Mesendoderm (in vitro differentiated cells): Measurements from ENCODE around the gene RANGAP1.

Experiments
- DNase-seq: peaks from one replicate; pipeline ENCODE4 v3.0.0; 2013
- H2AK5ac ChIP-seq: 2 replicates; pipeline ENCODE4 v1.6.1; 2013; ENCODE audit warnings: low read length, inconsistent platforms
- H2BK120ac ChIP-seq: 2 replicates; pipeline ENCODE4 v1.6.1; 2013; ENCODE audit warnings: low read depth, mild to moderate bottlenecking, low read length, moderate library complexity, mixed read lengths
- H2BK15ac ChIP-seq: replicated peaks from 2 replicates; pipeline ENCODE4 v1.6.1; 2013; ENCODE audit warnings: low read depth, mild to moderate bottlenecking, moderate library complexity
- H2BK5ac ChIP-seq: 2 replicates; pipeline ENCODE4 v1.6.1; 2013; ENCODE audit warnings: low read length, inconsistent platforms
- H3K18ac ChIP-seq: 2 replicates; pipeline ENCODE4 v1.6.1; 2013; ENCODE audit warnings: mild to moderate bottlenecking, low read length, mixed read lengths
- H3K23ac ChIP-seq: one replicate; pipeline ENCODE4 v1.6.1; 2013; ENCODE audit warnings: low read length
- H3K27ac ChIP-seq: 2 replicates; pipeline ENCODE4 v1.5.1; 2013; ENCODE audit warnings: low read depth, mild to moderate bottlenecking, inconsistent platforms, low read length, moderate library complexity
- H3K27me3 ChIP-seq: 2 replicates; pipeline ENCODE4 v1.6.1; 2013; ENCODE audit warnings: low read length, control low read depth, mild to moderate bottlenecking, inconsistent platforms; ENCODE audit not compliant: insufficient read depth, poor library complexity
- H3K36me3 ChIP-seq: 2 replicates; pipeline ENCODE4 v1.6.1; 2013; ENCODE audit warnings: low read length, inconsistent platforms; ENCODE audit not compliant: control insufficient read depth, insufficient read depth
- H3K4ac ChIP-seq: one replicate; pipeline ENCODE4 v1.6.1; 2013; ENCODE audit warnings: low read depth, mild to moderate bottlenecking, low read length, moderate library complexity
- H3K4me1 ChIP-seq: 2 replicates; pipeline ENCODE4 v1.6.1; 2013; ENCODE audit warnings: low read depth, low read length, inconsistent platforms; ENCODE audit not compliant: control insufficient read depth
- H3K4me2 ChIP-seq: 2 replicates; pipeline ENCODE4 v1.6.1; 2013; ENCODE audit warnings: low read length
- H3K4me3 ChIP-seq: 2 replicates; pipeline ENCODE4 v1.5.1; 2013; ENCODE audit warnings: mild to moderate bottlenecking, low read length
- H3K56ac ChIP-seq: one replicate; pipeline ENCODE4 v1.6.1; 2013; ENCODE audit warnings: low read length
- H3K79me1 ChIP-seq: 2 replicates; pipeline ENCODE4 v1.6.1; 2013; ENCODE audit warnings: low read length, inconsistent platforms
- H3K79me2 ChIP-seq: 2 replicates; pipeline ENCODE4 v1.6.1; 2013; ENCODE audit warnings: mild to moderate bottlenecking, low read length; ENCODE audit not compliant: control insufficient read depth, insufficient read depth
- H3K9ac ChIP-seq: 2 replicates; pipeline ENCODE4 v1.6.1; 2013; ENCODE audit warnings: low read length, inconsistent platforms
- H4K5ac ChIP-seq: one replicate; pipeline ENCODE4 v1.6.1; 2013; ENCODE audit warnings: low read length
- H4K8ac ChIP-seq: one replicate; pipeline ENCODE4 v1.6.1; 2013; ENCODE audit warnings: low read depth, mild to moderate bottlenecking, control low read depth, low read length, moderate library complexity
- WGBS: extraction: QIAGEN DNeasy Blood & Tissue Kit; methylation state at CpG from one replicate; pipeline ENCODE4 v1.1.7; 2013; ENCODE audit warnings: low lambda C conversion rate, missing lambda C conversion rate; ENCODE audit not compliant: insufficient coverage; ENCODE audit errors: extremely low coverage; 5-methylcytosine and 5-hydroxymethylcytosine counted together

RANGAP1 gene

GRCh38 chr22:41247703-41248102, 38.3 kb downstream of the RANGAP1 start:
- WGBS: no CpG with 5 or more reads among the region's 7 CpGs
- no peak overlapping the region for H3K56ac ChIP-seq
- H2BK5ac ChIP-seq: no peak overlapping the region
- no peak overlapping the region for H3K4me3 ChIP-seq
- H3K4me2 ChIP-seq: no peak overlapping the region
- no peaks in the 10 kb centered on the region for H3K27me3 ChIP-seq
- H3K27ac ChIP-seq: no peak overlapping the region
- H2BK15ac ChIP-seq: no peak overlapping the region
- no peak overlapping the region for H3K23ac ChIP-seq
- H3K18ac ChIP-seq: no peak overlapping the region
- no peaks in the 10 kb centered on the region for H3K79me2 ChIP-seq
- H2AK5ac ChIP-seq: no peak overlapping the region
- H2BK120ac ChIP-seq: no peak overlapping the region
- DNase-seq: no peak
- no peak overlapping the region for H3K4ac ChIP-seq
- H4K8ac ChIP-seq: no peak overlapping the region
- H3K9ac ChIP-seq: no peak overlapping the region
- H3K4me1 ChIP-seq: no peaks in the 10 kb centered on the region
- H3K79me1 ChIP-seq: no peaks in the 10 kb centered on the region
- H4K5ac ChIP-seq: no peak overlapping the region
- peaks cover 38% of the 10 kb centered on the region for H3K36me3 ChIP-seq

DNA sequence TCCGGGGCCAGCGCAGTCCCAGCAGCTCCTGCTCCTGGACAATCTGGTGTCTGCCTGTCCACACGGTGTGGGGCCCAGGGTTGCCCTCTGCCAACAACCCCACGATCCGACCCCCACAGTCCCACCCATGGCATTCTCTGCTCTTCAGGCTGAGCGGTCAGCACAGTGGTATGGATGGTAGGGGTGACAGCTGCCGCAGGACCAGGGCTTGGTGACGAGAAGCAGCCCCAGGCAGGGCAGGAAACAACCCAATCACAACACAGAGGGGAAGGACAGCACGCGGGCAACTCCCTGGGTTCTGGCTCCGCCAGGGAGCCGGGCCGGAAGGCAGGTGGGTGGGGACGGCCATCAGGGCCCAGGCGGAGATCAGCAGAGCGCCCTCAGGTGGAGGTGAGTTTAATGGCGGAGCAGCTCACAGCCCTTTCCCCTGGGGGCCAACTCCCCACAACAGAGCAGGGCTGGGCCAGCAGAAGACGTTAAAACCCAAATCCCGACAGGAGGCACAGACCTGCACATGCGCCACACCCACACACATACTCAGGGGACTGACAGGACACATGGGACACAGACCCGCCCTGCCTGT, 40.0 kb downstream of the RANGAP1 start:
- Histone ChIP-seq H3K4me3 (no peak overlapping the region), H2BK5ac (no peak overlapping the region), H2BK120ac (no peak overlapping the region), H3K4me2 (no peak overlapping the region), H3K56ac (no peak overlapping the region), H3K79me1 (no peaks in the 10 kb centered on the region), H3K36me3 (peaks cover 29% of the 10 kb centered on the region), H3K23ac (no peak overlapping the region), H3K4ac (no peak overlapping the region), H4K5ac (no peak overlapping the region), H3K27me3 (no peaks in the 10 kb centered on the region), H3K27ac (no peak overlapping the region), H3K4me1 (no peaks in the 10 kb centered on the region), H2BK15ac (no peak overlapping the region), H3K18ac (no peak overlapping the region), H2AK5ac (no peak overlapping the region), H3K9ac (no peak overlapping the region), H3K79me2 (no peaks in the 10 kb centered on the region), H4K8ac (no peak overlapping the region)
- WGBS: no CpG with 5 or more reads among the region's 21 CpGs
- DNase-seq: peak; percentile 34

GRCh38 chr22:41243361-41243760, 42.6 kb downstream of the RANGAP1 start:
- Histone ChIP-seq H2AK5ac (no peak overlapping the region), H3K56ac (no peak overlapping the region), H3K18ac (no peak overlapping the region), H3K4me1 (no peaks in the 10 kb centered on the region), H3K4me2 (no peak overlapping the region), H2BK15ac (no peak overlapping the region), H3K4ac (no peak overlapping the region), H3K27ac (no peak overlapping the region), H3K27me3 (no peaks in the 10 kb centered on the region), H3K23ac (no peak overlapping the region), H3K9ac (no peak overlapping the region), H3K4me3 (no peak overlapping the region), H4K5ac (no peak overlapping the region), H3K79me1 (no peaks in the 10 kb centered on the region), H2BK120ac (no peak overlapping the region), H4K8ac (no peak overlapping the region), H2BK5ac (no peak overlapping the region), H3K79me2 (no peaks in the 10 kb centered on the region), H3K36me3 (peaks cover 10% of the 10 kb centered on the region)
- DNase-seq: no peak
- no CpG with 5 or more reads among the region's 6 CpGs for WGBS

DNA sequence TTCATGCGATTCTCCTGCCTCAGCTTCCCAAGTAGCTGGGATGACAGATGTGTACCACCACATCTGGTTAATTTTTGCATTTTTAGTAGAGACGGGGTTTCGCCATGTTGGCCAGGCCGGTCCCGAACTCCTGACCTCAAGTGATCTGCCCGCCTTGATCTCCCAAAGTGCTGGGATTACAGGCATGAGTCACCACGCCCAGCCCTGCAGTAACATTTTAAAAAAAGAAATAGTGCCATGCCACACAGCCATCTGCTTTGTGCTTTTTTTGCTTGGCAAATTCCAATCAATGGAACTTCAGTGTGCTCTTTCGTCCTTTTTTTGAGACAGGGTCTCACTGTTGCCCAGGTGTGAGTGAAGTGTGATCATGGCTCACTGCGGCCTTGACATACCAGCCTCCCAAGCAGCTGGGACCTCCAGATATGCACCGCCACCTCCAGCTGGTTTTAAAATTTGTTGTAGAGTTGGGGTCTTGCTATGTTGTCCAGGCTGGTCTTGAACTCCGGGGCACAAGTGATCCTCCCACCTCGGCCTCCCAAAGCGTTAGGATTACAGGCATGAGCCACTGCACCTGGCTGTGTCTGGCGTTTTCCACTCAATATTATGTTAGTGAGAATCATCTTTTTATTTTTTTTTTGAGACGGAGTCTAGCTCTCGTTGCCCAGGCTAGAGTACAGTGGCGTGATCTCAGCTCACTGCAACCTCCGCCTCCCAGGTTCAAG, 43.4 kb downstream of the RANGAP1 start:
- Histone ChIP-seq H3K27ac (no peak overlapping the region), H2BK5ac (no peak overlapping the region), H3K4me2 (no peak overlapping the region), H4K5ac (no peak overlapping the region), H3K4me1 (no peaks in the 10 kb centered on the region), H3K18ac (no peak overlapping the region), H2BK120ac (no peak overlapping the region), H3K9ac (no peak overlapping the region), H3K79me1 (no peaks in the 10 kb centered on the region), H3K36me3 (peaks cover 7% of the 10 kb centered on the region), H2AK5ac (no peak overlapping the region), H3K56ac (no peak overlapping the region), H3K27me3 (no peaks in the 10 kb centered on the region), H2BK15ac (no peak overlapping the region), H3K4ac (no peak overlapping the region), H3K79me2 (no peaks in the 10 kb centered on the region), H3K23ac (no peak overlapping the region), H4K8ac (no peak overlapping the region), H3K4me3 (no peak overlapping the region)
- no CpG with 5 or more reads among the region's 18 CpGs for WGBS
- DNase-seq: no peak

DNA sequence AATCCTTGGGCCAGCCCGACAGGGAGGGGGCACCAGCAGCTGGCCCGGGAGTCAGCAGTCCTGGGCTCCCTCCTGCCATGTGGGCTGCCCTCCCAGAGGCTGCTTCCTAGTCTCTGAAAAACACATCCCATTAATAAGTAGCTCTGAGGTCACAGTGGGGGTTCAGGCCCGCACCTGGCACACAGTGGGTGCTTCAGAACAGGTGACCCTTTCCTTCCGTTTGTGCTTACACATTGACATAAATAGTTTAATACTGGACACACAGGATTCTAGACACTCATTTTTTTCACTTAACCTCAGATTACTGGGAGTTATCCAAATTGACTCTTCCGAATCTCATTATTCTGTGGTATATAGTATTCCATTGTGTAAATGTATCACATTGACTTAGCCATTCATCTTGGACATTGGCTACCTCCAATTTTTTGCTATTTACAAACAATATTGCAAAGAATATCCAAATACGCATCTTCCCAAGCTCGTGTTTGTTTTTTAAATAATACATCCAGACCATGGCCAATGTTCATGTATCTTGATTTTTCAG, 44.8 kb downstream of the RANGAP1 start:
- no CpG with 5 or more reads among the region's 7 CpGs for WGBS
- H4K5ac ChIP-seq: no peak overlapping the region
- H3K27me3 ChIP-seq: no peaks in the 10 kb centered on the region
- H3K4me1 ChIP-seq: no peaks in the 10 kb centered on the region
- no peak overlapping the region for H3K27ac ChIP-seq
- no peaks in the 10 kb centered on the region for H3K79me1 ChIP-seq
- H3K36me3 ChIP-seq: peaks cover 6% of the 10 kb centered on the region
- no peak overlapping the region for H3K4ac ChIP-seq
- H2BK120ac ChIP-seq: no peak overlapping the region
- H3K4me2 ChIP-seq: no peak overlapping the region
- DNase-seq: no peak
- H2BK5ac ChIP-seq: no peak overlapping the region
- no peak overlapping the region for H4K8ac ChIP-seq
- H2BK15ac ChIP-seq: no peak overlapping the region
- no peak overlapping the region for H3K9ac ChIP-seq
- H3K23ac ChIP-seq: no peak overlapping the region
- no peak overlapping the region for H3K4me3 ChIP-seq
- H3K56ac ChIP-seq: no peak overlapping the region
- H2AK5ac ChIP-seq: no peak overlapping the region
- H3K18ac ChIP-seq: no peak overlapping the region
- no peaks in the 10 kb centered on the region for H3K79me2 ChIP-seq
